Esophagus squamous epithelium (tissue), 4 donors: Measurements from ENCODE around the gene NPHP4.

ENCODE experiments used
- POLR2A ChIP-seq, 4 donors: fragments of 450-650 bp; IDR thresholded peaks; one replicate each; pipeline ENCODE4 v1.6.1; 2017; ENCODE audit warnings: antibody characterized with exemption in 4 of 4, mild to moderate bottlenecking in 4 of 4, moderate library complexity in 3 of 4
- TF ChIP-seq, protein P1 (sequence below), 6 experiments: fragments of 450-650 bp in 4 of 6; fragments of 200-600 bp in 2 of 6; sonication (generic) in 2 of 6; IDR thresholded peaks; one replicate each; pipeline ENCODE4 v1.5.1; 2016 to 2019; ENCODE audit warnings: antibody characterized with exemption in 6 of 6, mild to moderate bottlenecking in 4 of 6, moderate library complexity in 4 of 6

DNA sequence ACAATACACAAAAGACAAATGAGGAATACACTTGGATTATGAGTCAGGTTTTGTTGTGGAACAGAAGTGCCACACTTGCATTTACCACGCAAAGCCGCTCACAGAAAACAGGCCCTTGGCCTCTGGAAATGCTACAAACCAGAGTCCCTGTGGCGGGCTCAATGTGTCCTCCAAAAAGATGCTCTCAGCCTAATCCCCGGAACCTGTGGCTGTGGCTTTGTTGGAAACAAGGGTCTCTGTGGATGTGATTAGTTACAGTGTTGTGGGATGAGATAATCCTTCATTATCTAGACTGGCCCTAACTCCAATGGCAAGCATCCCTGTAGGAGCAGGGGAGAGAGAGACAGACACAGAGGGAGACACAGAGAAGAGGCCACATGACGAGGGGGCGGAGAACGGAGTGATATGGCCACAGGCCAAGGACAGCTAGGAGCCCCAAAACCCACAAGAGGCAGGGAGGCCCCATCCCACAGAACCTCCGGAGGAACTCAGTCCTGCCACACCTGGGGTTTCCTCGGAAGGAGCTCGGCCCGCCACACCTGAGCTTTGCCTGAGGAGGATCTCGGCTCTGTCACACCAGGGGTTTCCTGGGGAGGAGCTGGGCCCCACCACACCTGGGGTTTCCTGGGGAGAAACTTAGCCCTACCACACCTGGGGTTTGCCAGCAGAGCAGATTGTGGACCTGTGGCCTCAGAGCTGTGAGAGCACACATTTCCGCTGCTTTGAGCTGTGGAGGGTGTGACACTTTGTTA, 55.4 kb downstream of the NPHP4 start:
- TF ChIP-seq, protein P1, sequence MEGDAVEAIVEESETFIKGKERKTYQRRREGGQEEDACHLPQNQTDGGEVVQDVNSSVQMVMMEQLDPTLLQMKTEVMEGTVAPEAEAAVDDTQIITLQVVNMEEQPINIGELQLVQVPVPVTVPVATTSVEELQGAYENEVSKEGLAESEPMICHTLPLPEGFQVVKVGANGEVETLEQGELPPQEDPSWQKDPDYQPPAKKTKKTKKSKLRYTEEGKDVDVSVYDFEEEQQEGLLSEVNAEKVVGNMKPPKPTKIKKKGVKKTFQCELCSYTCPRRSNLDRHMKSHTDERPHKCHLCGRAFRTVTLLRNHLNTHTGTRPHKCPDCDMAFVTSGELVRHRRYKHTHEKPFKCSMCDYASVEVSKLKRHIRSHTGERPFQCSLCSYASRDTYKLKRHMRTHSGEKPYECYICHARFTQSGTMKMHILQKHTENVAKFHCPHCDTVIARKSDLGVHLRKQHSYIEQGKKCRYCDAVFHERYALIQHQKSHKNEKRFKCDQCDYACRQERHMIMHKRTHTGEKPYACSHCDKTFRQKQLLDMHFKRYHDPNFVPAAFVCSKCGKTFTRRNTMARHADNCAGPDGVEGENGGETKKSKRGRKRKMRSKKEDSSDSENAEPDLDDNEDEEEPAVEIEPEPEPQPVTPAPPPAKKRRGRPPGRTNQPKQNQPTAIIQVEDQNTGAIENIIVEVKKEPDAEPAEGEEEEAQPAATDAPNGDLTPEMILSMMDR (IDR thresholded peaks at IDR 0.05) = no peak
- no peak for TF ChIP-seq POLR2A (IDR thresholded peaks at IDR 0.05)
